Thyroid gland (tissue), 4 donors: ENCODE measurements around the gene RCN2.

ENCODE experiments used
- CTCF ChIP-seq, 6 experiments: fragments of 200-600 bp in 3 of 6; fragments of 450-650 bp in 3 of 6; sonication (generic) in 3 of 6; IDR thresholded peaks; one replicate each; pipeline ENCODE4 v1.5.1; 2016 to 2019; ENCODE audit warnings: antibody characterized with exemption in 6 of 6, mild to moderate bottlenecking in 2 of 6, inconsistent platforms in 1 of 6, moderate library complexity in 1 of 6
- POLR2A ChIP-seq, 2 donors: fragments of 450-650 bp; IDR thresholded peaks; one replicate each; pipeline ENCODE4 v1.6.1; 2017; ENCODE audit warnings: antibody characterized with exemption in 2 of 2, mild to moderate bottlenecking in 2 of 2, moderate library complexity in 1 of 2

- TF ChIP-seq POLR2A (IDR thresholded peaks at IDR 0.05) (no peak), CTCF (IDR thresholded peaks at IDR 0.05) (no peak)
These were observed 70.9 kb downstream of the RCN2 start for GRCh38 chr15:77002436-77002835.
